Parathyroid adenoma (tissue), 2 donors: Measurements from ENCODE around the gene CCDC69.
"Not testable (repeated sequence)": the region's sequence is repeated elsewhere in the genome, so short reads cannot be mapped to it uniquely, and the experiment has no call there.

Source experiments
- H2AFZ ChIP-seq: fragments of 300-600 bp; sonication (generic); one replicate; pipeline ENCODE4 v1.7.0; 2017; ENCODE audit warnings: antibody characterized with exemption, mild to moderate bottlenecking
- H3K27ac ChIP-seq: fragments of 300-600 bp; sonication (generic); one replicate; pipeline ENCODE4 v1.7.0; 2017
- H3K27me3 ChIP-seq: fragments of 300-600 bp; sonication (generic); one replicate; pipeline ENCODE4 v1.7.0; 2017; ENCODE audit warnings: low read length; ENCODE audit not compliant: control insufficient read depth, insufficient read depth
- H3K36me3 ChIP-seq: fragments of 300-600 bp; sonication (generic); one replicate; pipeline ENCODE4 v1.7.0; 2017; ENCODE audit warnings: low read length; ENCODE audit not compliant: control insufficient read depth, insufficient read depth
- H3K4me1 ChIP-seq: fragments of 300-600 bp; sonication (generic); one replicate; pipeline ENCODE4 v1.7.0; 2017; ENCODE audit warnings: control low read depth
- H3K4me2 ChIP-seq: fragments of 300-600 bp; sonication (generic); one replicate; pipeline ENCODE4 v1.7.0; 2017; ENCODE audit warnings: low read length
- H3K4me3 ChIP-seq: fragments of 300-600 bp; sonication (generic); one replicate; pipeline ENCODE4 v1.7.0; 2017; ENCODE audit warnings: low read depth, low read length
- H3K79me2 ChIP-seq: fragments of 300-600 bp; sonication (generic); one replicate; pipeline ENCODE4 v1.7.0; 2017; ENCODE audit warnings: control low read depth
- H3K9ac ChIP-seq: fragments of 300-600 bp; sonication (generic); one replicate; pipeline ENCODE4 v1.7.0; 2017; ENCODE audit warnings: mild to moderate bottlenecking
- H3K9me3 ChIP-seq: fragments of 300-600 bp; sonication (generic); one replicate; pipeline ENCODE4 v1.7.0; 2017; ENCODE audit warnings: low read length; ENCODE audit not compliant: control insufficient read depth
- TF ChIP-seq, protein P1 (sequence below): fragments of 300-600 bp; sonication (generic); IDR thresholded peaks from one replicate; pipeline ENCODE4 v1.7.0; 2017; ENCODE audit warnings: antibody characterized with exemption, mild to moderate bottlenecking
- donor health status: primary hyperparathyroidism.

The CCDC69 gene

DNA sequence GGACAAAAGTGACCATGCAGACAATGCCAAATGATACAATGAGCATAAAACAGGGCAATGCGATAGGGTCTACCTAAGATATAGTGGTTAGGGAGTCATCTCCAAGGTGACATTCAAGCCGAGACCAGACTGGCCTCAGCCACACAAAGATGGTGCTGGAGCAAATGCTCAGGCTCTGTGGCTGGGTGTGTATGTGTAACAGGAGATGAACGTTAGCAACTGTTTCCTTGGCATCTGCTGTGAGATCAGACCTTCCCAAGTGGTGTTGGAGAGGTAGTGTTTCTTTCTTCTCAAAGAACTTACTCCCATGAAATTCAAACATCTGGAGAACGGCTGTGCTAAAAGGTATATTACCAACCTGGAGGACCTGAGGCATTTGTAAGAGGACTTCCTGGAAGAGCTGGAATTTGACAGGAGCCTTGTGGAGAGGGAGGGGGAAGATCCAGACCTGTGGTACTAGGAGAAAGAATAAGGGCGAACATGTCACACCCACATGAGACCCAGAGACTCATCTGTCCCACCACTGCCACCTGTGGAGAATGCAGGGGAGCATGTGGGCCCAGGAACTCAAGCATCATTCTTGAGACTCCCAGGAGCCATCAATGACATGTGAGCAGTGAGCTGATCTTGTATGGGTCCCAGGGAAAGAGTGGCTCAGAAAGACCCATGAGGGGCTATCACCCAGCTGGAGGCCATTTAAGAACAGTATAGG is 45.0 kb downstream of the CCDC69 start:
- no peak overlapping the region for H2AFZ ChIP-seq
- TF ChIP-seq, protein P1, sequence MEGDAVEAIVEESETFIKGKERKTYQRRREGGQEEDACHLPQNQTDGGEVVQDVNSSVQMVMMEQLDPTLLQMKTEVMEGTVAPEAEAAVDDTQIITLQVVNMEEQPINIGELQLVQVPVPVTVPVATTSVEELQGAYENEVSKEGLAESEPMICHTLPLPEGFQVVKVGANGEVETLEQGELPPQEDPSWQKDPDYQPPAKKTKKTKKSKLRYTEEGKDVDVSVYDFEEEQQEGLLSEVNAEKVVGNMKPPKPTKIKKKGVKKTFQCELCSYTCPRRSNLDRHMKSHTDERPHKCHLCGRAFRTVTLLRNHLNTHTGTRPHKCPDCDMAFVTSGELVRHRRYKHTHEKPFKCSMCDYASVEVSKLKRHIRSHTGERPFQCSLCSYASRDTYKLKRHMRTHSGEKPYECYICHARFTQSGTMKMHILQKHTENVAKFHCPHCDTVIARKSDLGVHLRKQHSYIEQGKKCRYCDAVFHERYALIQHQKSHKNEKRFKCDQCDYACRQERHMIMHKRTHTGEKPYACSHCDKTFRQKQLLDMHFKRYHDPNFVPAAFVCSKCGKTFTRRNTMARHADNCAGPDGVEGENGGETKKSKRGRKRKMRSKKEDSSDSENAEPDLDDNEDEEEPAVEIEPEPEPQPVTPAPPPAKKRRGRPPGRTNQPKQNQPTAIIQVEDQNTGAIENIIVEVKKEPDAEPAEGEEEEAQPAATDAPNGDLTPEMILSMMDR: no peak
- H3K27me3 ChIP-seq: no peaks in the 10 kb centered on the region
- H3K9me3 ChIP-seq: no peaks in the 10 kb centered on the region
- H3K4me1 ChIP-seq: peaks cover 2% of the 10 kb centered on the region
- H3K27ac ChIP-seq: no peak overlapping the region
- H3K9ac ChIP-seq: no peak overlapping the region
- H3K4me3 ChIP-seq: no peak overlapping the region
- H3K79me2 ChIP-seq: no peaks in the 10 kb centered on the region
- H3K4me2 ChIP-seq: no peak overlapping the region
- no peaks in the 10 kb centered on the region for H3K36me3 ChIP-seq

DNA sequence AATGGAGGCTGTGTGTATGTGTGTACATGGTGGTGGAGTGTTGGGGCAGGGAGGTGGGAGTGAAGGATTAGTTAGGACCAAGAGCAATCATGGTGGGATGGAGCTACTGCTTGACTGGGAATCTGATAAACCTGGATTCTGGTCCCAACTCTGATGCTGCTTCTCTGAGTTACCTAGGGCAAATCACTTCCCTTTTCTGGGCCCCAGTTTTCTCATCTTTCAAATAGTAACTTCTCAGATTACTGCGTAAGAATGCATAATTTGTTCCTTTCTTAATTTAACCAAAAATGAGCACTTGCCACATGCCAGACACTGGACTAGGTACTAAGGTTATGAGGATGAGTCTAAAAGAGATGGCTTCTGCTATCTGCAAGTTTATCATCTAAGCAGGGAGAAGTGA is 45.5 kb downstream of the CCDC69 start:
- Histone ChIP-seq H3K4me2 (no peak overlapping the region), H3K79me2 (no peaks in the 10 kb centered on the region), H3K9ac (no peak overlapping the region), H3K4me1 (peaks cover 2% of the 10 kb centered on the region), H3K27ac (no peak overlapping the region), H3K27me3 (no peaks in the 10 kb centered on the region), H3K4me3 (no peak overlapping the region), H3K36me3 (no peaks in the 10 kb centered on the region), H2AFZ (no peak overlapping the region), H3K9me3 (no peaks in the 10 kb centered on the region)
- TF ChIP-seq, protein P1: no peak

DNA sequence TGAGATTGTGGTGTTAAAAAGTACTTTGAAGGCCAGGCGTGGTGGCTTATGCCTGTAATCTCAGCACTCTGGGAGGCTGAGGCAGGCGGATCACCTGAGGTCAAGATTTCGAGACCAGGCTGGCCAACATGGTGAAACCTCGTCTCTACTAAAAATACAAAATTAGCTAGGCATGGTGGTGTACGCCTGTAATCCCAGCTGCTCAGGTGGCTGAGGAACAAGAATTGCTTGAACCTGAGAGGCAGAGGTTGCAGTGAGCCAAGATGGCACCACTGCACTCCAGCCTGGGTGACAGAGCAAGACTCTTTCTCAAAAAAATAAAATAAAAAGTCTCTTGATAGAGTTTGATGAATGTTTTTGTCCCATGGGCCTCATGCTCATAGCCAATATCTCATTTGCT is 47.6 kb downstream of the CCDC69 start:
- H3K4me3 ChIP-seq, H3K9ac ChIP-seq, H3K4me2 ChIP-seq, H3K9me3 ChIP-seq, H3K79me2 ChIP-seq, H3K36me3 ChIP-seq, H3K27ac ChIP-seq, H2AFZ ChIP-seq, H3K4me1 ChIP-seq, H3K27me3 ChIP-seq: not testable (repeated sequence)

DNA sequence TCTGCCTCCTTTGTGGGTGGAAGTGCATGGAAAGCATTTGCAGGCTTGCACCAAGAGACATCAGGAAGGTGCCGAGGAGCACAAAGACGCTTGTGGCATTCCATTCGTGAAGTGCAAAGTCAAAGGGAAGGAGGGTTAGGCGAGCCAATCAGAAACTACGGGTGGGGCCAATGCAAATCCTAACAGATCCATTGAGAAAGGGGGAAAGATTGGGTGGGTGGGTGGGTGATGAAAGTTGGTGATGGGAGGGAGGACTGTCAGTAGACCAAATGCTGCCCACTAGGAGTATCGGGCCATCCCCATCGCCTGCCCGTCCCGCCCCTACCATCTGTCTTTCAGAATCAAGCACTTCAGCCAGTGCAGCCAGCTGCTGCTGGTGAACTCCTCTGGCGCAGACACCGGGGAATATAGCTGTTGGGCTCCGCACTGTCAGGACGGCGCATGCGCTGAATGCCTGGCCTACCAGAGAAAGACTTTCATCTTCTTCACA is 49.2 kb downstream of the CCDC69 start:
- H3K27ac ChIP-seq: no peak overlapping the region
- no peak overlapping the region for H3K4me2 ChIP-seq
- no peaks in the 10 kb centered on the region for H3K9me3 ChIP-seq
- no peaks in the 10 kb centered on the region for H3K27me3 ChIP-seq
- H3K9ac ChIP-seq: no peak overlapping the region
- H3K4me1 ChIP-seq: peaks cover 2% of the 10 kb centered on the region
- no peaks in the 10 kb centered on the region for H3K36me3 ChIP-seq
- H3K4me3 ChIP-seq: no peak overlapping the region
- H3K79me2 ChIP-seq: no peaks in the 10 kb centered on the region
- TF ChIP-seq, protein P1: no peak
- peak overlapping the region; percentile 82 for H2AFZ ChIP-seq

DNA sequence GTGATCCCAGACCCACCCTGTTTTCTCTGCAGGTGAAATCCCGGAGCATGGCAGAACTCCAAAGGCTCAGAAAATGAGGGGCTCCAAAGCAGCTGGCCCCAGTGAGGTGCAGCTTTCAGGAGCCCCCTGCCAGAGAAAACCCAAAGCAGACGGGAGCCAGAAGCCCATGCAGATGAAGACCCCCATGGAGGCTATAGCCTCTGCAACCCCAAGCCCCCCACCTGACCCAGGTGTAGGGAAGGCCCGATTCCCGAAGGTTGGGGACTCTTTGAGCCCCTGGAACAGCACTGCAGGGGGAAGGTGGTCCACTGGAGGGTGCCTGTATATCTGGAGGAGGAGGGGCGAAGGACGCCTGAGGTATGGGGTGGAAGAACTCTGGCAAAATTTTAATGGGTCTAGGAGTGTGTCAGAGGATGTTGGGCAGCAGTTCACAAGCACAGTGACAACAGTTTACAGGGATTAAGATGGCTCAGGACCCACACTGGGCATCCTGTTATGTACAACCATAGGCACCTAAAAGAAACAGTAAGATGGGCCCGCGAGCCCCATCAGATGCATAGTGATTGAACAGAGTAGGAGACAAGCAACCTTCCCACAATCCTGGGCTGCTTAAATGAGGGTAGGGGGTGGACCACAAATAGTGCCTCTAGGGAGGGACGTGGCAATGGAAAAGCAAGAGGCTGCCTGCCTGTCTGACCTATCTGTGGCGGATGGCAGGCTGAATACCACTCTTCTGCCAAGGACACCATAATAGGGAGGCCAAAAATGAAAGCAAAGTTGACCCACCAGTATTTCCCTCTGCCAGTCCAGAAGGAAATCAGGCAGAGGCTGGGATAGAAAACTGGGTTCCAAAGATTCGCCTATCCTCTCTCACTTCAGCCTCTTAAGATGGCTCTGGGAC is 49.9 kb downstream of the CCDC69 start:
- Histone ChIP-seq H3K9ac (no peak overlapping the region), H3K4me2 (no peak overlapping the region), H3K79me2 (no peaks in the 10 kb centered on the region), H3K27me3 (no peaks in the 10 kb centered on the region), H3K36me3 (no peaks in the 10 kb centered on the region), H3K27ac (no peak overlapping the region), H3K9me3 (no peaks in the 10 kb centered on the region), H2AFZ (peak overlapping the region; percentile 70), H3K4me3 (no peak overlapping the region), H3K4me1 (peaks cover 2% of the 10 kb centered on the region)
- TF ChIP-seq, protein P1: no peak
